Measurements from ENCODE around the gene AP1S2. TPM values are rescaled to one million over a fixed set of nuclear protein-coding genes. Genes with fewer than 3 reads are reported as not detected.
A peak's percentile ranks its signal among the peaks of the same experiment; 100 is the strongest.

AP1S2 gene
- total and polyA plus RNA-seq, 9 of the 15 experiments (the other 6 are each of a cell fraction or from before 2014, with no cell fraction given): 11.1 to 64.2 (median 25.8) TPM

- TF ChIP-seq, protein P1, sequence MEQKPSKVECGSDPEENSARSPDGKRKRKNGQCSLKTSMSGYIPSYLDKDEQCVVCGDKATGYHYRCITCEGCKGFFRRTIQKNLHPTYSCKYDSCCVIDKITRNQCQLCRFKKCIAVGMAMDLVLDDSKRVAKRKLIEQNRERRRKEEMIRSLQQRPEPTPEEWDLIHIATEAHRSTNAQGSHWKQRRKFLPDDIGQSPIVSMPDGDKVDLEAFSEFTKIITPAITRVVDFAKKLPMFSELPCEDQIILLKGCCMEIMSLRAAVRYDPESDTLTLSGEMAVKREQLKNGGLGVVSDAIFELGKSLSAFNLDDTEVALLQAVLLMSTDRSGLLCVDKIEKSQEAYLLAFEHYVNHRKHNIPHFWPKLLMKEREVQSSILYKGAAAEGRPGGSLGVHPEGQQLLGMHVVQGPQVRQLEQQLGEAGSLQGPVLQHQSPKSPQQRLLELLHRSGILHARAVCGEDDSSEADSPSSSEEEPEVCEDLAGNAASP (IDR thresholded peaks at IDR 0.05): no peak
- TF ChIP-seq MTA3 (IDR thresholded peaks at IDR 0.05; ENCODE audit: borderline replicate concordance): peak; percentile 68; the same call in 1 of the 2 replicates
- TF ChIP-seq ZNF316 (IDR thresholded peaks at IDR 0.05): 0 out of 2 replicates have a peak, but pooled peaks have one; percentile 26
- TF ChIP-seq ZNF778 (CRISPR knock-in tag; IDR thresholded peaks at IDR 0.05): no peak
- no peak for TF ChIP-seq STAT6 (CRISPR knock-in tag; IDR thresholded peaks at IDR 0.05)
- peak; percentile 37; the same call in 1 of the 2 replicates for TF ChIP-seq RFX1 (IDR thresholded peaks at IDR 0.05)
- TF ChIP-seq KDM1A (IDR thresholded peaks at IDR 0.05): peak; percentile 12 to 29; a peak in 2 of 4 replicates
- no peak for TF ChIP-seq ZNF140 (CRISPR knock-in tag; IDR thresholded peaks at IDR 0.05)
- TF ChIP-seq DACH1 (IDR thresholded peaks at IDR 0.05; ENCODE audit: partially characterized antibody): no peak
- TF ChIP-seq MECOM (CRISPR knock-in tag; IDR thresholded peaks at IDR 0.05): peak; percentile 83
- no peak for TF ChIP-seq MCM7 (IDR thresholded peaks at IDR 0.05)
- no peak; the same call in 1 of the 2 replicates for TF ChIP-seq HCFC1 (IDR thresholded peaks at IDR 0.05; ENCODE audit: low read depth, low read length)
- TF ChIP-seq ATF7 (IDR thresholded peaks at IDR 0.05): peak; percentile 62; the same call in 1 of the 2 replicates
- TF ChIP-seq POU5F1 (IDR thresholded peaks at IDR 0.05; ENCODE audit: borderline replicate concordance, low read depth, low read length, partially characterized antibody): no peak
- TF ChIP-seq STAT5B (CRISPR knock-in tag; IDR thresholded peaks at IDR 0.05): no peak
- TF ChIP-seq SMARCA5 (IDR thresholded peaks at IDR 0.05): no peak
- TF ChIP-seq, protein P2, sequence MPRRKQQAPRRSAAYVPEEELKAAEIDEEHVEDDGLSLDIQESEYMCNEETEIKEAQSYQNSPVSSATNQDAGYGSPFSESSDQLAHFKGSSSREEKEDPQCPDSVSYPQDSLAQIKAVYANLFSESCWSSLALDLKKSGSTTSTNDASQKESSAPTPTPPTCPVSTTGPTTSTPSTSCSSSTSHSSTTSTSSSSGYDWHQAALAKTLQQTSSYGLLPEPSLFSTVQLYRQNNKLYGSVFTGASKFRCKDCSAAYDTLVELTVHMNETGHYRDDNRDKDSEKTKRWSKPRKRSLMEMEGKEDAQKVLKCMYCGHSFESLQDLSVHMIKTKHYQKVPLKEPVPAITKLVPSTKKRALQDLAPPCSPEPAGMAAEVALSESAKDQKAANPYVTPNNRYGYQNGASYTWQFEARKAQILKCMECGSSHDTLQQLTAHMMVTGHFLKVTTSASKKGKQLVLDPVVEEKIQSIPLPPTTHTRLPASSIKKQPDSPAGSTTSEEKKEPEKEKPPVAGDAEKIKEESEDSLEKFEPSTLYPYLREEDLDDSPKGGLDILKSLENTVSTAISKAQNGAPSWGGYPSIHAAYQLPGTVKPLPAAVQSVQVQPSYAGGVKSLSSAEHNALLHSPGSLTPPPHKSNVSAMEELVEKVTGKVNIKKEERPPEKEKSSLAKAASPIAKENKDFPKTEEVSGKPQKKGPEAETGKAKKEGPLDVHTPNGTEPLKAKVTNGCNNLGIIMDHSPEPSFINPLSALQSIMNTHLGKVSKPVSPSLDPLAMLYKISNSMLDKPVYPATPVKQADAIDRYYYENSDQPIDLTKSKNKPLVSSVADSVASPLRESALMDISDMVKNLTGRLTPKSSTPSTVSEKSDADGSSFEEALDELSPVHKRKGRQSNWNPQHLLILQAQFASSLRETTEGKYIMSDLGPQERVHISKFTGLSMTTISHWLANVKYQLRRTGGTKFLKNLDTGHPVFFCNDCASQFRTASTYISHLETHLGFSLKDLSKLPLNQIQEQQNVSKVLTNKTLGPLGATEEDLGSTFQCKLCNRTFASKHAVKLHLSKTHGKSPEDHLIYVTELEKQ (CRISPR knock-in tag; IDR thresholded peaks at IDR 0.05): no peak
- no peak for TF ChIP-seq MYBL2 (IDR thresholded peaks at IDR 0.05; ENCODE audit: low read depth)
- TF ChIP-seq MYBL2 (CRISPR knock-in tag; IDR thresholded peaks at IDR 0.05; ENCODE audit: borderline replicate concordance): no peak
- 0 out of 2 replicates have a peak, but pooled peaks have one; percentile 29 for TF ChIP-seq LARP7 (IDR thresholded peaks at IDR 0.05)
- no peak for TF ChIP-seq ZNF436 (CRISPR knock-in tag; IDR thresholded peaks at IDR 0.05)
Measured at GRCh38 chrX:15789979-15790768, 64.4 kb downstream of the AP1S2 start, which contains the start of gene ZRSR2 (continued).
